ENCODE data around the gene TTF2.

TTF2 gene

DNA sequence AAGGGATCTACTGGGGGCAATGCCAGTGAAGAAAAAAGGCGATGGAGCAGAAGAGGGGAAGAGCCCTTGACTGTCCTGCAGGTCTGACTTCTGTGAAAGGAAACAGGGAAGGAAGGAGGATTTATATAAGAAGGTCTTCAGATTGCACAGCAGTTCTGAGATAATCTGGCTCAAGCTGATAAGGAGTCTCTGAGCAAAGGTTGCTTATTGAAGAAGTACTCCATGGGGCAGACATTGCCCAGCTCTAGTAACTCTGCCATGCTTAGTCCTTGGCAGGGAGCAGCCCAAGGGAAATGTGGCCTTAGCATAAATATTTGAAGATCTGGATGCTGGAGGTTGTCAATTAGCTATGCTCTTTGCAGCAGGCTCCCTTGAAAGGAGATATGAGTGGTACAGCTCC lies 15.9 kb upstream of the TTF2 start:
- DNase-seq (ENCODE audit: insufficient read length, low spot score) (no peak), FAIRE-seq (no peak)

- FAIRE-seq (no peak), DNase-seq (ENCODE audit: insufficient read length, low spot score) (no peak)
Measured at GRCh38 chr1:117045644-117046043, 14.5 kb upstream of the TTF2 start.

DNA sequence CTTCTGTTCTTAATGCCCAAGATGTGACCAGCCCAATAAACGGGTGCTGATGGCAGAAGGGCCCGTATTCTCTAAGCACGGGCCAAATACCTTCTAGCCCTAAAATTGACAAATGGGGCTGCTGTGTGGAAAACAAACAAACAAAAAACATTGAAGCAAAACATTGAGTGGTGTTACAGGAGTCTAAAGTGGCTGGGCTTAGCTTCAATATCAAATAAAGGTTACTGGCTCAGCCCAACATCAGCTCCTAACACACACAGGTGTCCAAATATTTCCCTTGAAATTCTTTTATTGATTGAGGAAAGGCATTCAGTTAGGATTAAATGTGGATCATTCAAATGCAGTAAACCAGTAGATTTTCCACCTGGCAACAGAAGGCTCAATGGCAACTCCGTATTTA lies 13.3 kb upstream of the TTF2 start:
- no peak for DNase-seq (ENCODE audit: insufficient read length, low spot score)

DNA sequence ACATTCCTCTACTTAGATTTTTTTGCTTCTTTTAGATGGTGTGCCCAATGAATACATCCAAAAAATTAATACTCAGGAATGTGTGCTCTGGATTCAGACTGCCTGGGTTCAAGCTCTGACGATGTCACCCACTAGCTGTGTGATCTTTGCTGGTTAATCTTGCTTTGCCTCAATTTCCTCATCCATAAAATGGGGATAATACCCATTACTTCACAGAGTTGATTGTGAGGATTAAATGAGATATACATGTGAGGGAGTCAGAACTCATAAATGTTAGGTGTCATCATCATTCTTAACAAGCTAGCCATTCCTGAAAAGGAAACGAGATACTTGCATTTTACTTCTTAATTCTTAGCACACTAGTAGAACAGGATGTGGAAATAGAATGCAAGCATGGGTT lies 12.9 kb upstream of the TTF2 start:
- FAIRE-seq (no peak), DNase-seq (ENCODE audit: insufficient read length, low spot score) (no peak)

More for the DNA sequence above, 13.3 kb upstream of the TTF2 start:
- FAIRE-seq = no peak

GRCh38 chr1:117049857-117050256 lies 10.3 kb upstream of the TTF2 start:
- no peak for FAIRE-seq

GRCh38 chr1:117051224-117052064 lies 8.7 kb upstream of the TTF2 start:
- FAIRE-seq = peak; percentile 60

More at GRCh38 chr1:117049857-117050256, 10.3 kb upstream of the TTF2 start:
- no peak for DNase-seq (ENCODE audit: insufficient read length, low spot score)

GRCh38 chr1:117054068-117054467 lies 6.1 kb upstream of the TTF2 start:
- FAIRE-seq (no peak), DNase-seq (ENCODE audit: insufficient read length, low spot score) (no peak)

More at GRCh38 chr1:117051224-117052064, 8.7 kb upstream of the TTF2 start:
- DNase-seq (ENCODE audit: insufficient read length, low spot score) = peak; percentile 37

DNA sequence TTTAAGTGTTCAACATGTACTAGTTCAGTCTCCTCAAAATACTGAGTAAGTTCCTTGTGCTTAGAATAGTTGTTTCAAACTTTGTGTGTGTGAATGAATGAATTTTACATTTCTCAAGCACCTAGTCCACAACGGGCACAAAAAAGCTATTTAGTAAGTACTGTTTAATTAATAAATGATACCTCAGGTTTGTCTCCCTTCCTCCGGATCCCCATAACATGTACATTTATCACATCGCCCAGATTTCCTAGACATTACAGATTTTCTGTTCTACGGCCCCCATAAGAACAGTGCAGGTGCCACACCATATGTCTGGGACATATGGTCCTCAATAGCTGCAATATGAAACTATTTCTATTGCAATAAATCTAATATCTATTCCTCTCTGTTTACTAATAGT lies 1.3 kb upstream of the TTF2 start:
- DNase-seq (ENCODE audit: insufficient read length, low spot score) = no peak

DNA sequence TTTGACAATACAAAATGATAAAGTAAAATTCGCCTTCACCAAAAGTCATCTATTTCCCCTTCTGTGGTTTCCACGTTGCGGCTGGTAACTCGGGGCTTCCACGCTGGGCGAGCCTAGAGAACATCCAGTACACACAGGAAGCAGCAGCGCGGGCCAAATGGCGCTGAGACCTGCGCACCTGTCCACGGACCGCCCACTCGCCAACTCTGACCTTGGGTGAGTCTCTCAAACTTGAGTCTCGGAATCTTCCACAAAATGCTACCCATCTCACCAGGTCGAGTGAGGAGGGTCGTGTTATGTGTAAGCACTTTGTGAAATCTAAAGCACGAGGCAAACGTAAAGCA lies 820 bp upstream of the TTF2 start:
- DNase-seq (ENCODE audit: insufficient read length, low spot score) = no peak
- no peak for FAIRE-seq

More for the DNA sequence above, 1.3 kb upstream of the TTF2 start:
- no peak for FAIRE-seq

DNA sequence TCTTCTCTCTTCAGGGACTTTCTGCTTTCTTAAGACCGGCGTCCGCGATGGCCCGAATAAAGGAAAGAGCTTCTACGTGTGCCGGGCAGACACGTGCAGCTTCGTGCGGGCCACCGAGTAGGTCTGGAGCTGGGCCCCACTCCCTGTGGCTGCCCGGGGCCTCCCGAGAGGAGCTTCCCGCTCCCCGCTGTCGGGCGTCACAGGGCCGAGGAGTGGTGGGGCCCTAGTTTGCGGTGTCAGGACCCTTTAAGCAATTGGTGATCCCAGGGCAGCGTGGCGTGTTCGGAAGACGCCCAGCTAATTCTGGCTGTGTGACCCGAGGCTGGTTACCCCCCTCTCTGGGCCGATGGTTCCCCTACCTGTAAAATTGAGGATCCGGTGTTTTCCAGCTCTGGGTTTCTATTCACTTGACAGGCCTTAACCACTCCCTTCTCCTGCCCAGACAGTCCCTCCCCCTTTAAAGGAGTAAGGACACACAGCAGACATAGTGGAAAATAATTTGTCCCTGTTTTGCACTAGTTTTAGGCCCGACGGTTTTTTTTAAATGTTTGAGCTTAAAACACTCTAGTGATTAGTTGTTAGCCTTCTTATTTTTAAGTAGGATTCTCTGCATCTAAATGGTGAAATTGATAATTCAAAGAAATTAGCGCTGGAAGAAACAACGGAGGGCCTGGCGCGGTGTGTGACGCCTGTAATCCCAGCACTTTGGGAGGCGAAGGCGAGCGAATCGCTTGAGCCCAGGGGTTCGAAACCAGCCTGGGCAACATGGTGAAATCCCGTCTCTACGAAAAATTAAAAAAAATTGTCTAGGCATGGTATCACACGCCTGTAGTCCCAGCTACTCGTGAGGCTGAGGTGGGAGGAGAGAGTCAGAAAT lies 553 bp downstream of the TTF2 start:
- DNase-seq (ENCODE audit: insufficient read length, low spot score) (no peak), FAIRE-seq (peak; percentile 65)

GRCh38 chr1:117061986-117062415 lies 1.9 kb downstream of the TTF2 start:
- DNase-seq (ENCODE audit: insufficient read length, low spot score) = no peak
- peak; percentile 66 for FAIRE-seq

GRCh38 chr1:117066367-117066766 lies 6.2 kb downstream of the TTF2 start:
- no peak for FAIRE-seq

DNA sequence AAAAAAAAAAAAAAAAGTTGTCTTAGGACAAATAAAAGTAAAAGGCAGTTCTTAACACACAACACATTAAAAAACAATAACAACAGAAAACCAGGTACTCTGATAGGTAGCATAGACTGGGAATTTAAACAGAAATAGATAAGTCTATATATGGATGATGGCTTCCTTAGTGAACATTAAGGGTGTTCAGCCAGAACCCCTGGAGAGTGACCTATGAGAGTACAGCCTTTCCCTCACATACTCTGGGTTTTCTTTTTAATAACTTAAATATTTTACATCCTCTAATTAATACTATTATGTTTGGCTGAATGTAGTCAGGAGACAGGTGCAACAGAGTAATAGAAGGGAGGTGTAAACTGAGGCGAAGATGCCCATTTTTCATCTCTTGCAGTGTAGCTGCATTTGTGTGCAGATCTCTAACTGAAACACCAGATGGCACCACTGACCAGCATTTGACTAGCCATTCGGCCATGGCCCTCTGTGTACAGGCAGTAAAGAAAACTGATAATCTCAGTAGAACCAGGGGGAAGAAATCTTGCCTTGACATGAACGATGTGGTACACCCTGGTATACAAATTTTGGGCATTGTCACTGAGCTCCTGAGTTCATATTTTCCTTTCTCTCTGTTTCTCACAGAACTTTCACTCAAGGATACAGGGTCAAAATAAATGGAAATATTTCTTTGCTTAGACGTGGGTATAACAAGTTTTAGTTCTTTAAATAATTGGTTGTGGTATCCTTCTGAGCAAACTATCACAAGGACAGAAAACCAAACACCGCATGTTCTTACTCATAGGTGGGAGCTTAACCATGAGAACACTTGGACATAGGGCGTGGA lies 7.6 kb downstream of the TTF2 start:
- FAIRE-seq (no peak), DNase-seq (ENCODE audit: insufficient read length, low spot score) (no peak)

More at GRCh38 chr1:117066367-117066766, 6.2 kb downstream of the TTF2 start:
- no peak for DNase-seq (ENCODE audit: insufficient read length, low spot score)

- DNase-seq (ENCODE audit: insufficient read length, low spot score) (no peak), FAIRE-seq (no peak)
Measured at GRCh38 chr1:117068580-117068979, 8.5 kb downstream of the TTF2 start.

DNA sequence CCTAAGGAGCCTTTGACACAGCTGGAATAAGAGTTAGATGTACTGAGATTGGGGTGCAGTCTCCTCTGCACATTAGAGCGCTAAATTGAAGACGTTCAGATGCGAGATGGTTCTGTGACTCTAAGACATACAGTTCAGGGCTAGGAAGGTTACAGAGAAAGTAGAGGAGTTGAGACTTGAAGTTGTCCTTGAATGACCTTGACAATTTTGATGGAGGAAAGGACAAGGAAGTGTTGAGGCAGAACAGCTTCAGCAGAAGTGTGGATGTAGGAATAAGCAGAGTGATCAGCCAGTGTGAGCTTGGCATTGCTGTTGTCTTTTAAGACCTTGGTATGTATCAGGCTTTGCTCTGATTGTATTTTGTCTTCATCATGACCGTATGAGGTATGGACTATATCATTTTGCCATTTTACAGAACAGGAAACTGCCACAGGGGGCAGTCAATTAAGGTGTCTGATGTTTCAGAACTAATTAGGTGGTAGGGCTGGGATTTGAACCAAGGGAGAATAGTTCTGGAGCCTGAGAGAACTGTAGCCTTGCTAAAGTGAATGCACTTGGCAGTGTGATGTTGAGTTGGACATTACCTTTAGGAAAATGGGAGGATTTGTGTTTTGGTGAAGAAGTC lies 9.2 kb downstream of the TTF2 start:
- FAIRE-seq (no peak), DNase-seq (ENCODE audit: insufficient read length, low spot score) (no peak)

DNA sequence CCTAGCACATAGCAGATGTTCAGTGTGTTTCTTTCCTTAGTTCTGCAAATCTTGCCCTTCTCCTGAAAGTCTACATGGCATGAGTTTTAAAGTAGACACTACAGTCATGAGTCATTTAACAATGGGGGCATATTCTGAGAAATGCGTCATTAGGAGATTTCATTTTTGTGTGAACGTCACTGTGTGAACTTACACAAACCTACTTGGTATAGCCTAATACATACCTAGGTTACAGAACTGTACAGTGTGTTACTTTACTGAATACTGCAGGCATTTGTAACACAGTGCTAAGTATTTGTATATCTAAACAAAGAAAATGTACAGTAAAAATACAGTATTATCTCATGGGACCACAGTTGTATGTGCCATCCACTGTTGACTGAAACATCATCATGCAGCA lies 10.0 kb downstream of the TTF2 start:
- no peak for FAIRE-seq
- DNase-seq (ENCODE audit: insufficient read length, low spot score) = no peak

- FAIRE-seq (no peak), DNase-seq (ENCODE audit: insufficient read length, low spot score) (no peak)
Measured at GRCh38 chr1:117076648-117077047, 16.5 kb downstream of the TTF2 start.

DNA sequence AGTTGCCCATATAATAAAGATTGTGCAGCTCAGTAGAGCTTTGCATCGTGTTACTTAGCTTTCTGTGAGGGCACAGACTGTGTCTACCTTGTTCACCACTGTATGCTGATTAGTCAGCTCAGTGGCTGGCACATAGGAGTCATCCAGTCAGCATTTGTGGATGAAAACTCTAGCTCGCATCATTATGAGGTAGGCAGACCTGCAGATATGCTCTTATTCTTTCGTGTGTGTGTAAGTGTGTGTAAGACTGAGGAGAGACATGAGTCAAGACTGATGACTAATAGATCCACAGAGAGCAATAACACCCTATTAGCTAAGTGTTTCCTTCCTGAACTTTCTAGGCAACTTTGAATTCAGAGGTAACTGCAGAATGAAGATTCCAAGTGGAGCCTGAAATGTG lies 17.1 kb downstream of the TTF2 start:
- FAIRE-seq (no peak), DNase-seq (ENCODE audit: insufficient read length, low spot score) (no peak)

DNA sequence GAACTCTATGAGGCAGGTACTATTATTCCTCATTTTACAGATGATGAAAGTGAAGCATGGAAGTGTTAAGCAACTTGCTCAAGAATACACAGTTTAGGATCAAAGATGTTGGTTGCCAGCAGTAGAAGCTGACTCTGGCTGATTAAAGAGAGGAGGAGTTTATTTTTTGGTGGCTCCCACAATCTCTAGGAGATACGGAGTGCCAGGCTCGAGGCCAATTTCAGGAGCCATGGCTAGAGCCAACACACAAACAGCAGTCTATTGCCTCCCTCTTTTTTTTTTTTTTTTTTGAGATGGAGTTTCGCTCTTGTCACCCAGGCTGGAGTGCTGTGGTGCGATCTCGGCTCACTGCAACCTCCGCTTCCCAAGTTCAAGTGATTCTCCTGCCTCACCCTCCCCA lies 19.6 kb downstream of the TTF2 start:
- no peak for DNase-seq (ENCODE audit: insufficient read length, low spot score)
- FAIRE-seq = no peak

- DNase-seq (ENCODE audit: insufficient read length, low spot score) = no peak
- FAIRE-seq = no peak
Measured at GRCh38 chr1:117084231-117084630, 24.1 kb downstream of the TTF2 start.

All from GM19239 (cell line).